HG03045 (cell line): ENCODE measurements around the gene KLHL29.
A peak's percentile ranks its signal among the peaks of the same experiment; 100 is the strongest.

ENCODE experiments used
- ATAC-seq: cut with Tn5 transposase; IDR thresholded peaks from one replicate; pipeline ENCODE4 v1.9.1; 2021; ENCODE audit warnings: mild to moderate bottlenecking, moderate library complexity; ENCODE audit not compliant: unreplicated experiment

Gene KLHL29

DNA sequence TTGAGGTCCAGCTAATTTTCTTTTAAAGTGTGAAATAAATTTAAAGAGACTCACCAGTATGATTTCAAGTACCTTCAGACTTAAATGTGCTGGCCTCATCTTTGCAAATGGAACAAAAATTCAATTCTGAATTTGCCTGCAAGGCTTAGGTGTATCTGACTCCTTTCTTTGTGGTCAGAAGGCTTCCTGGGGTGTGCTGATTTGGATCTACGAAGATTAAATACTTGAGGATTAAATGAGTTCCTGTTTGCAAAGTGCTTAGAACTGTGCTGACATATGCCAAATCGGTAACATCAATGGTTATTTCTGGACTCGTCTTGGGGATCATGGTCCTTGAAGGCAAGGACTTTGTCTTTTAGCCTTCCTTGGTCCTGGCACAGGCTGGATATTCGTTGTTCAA, 9.7 kb downstream of the KLHL29 start:
- ATAC-seq = no peak

DNA sequence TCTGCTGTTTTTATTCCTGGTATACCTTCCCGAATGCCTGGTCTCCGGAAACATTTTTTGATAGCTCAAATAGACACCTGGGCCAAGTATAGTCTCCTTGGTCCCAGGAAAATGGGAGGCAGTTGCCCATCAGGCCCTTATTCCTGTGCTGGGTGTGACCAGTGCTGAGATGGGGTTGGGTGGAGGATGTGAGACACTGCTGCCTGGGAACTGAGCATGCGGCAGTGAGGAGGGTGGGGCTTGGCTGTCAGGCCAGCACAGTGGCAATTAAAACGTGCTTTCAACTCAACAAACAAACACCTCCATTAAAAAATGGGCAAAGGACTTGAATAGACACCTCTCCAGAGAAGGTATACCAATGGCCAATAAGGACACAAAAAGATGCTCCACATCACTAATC, 12.5 kb downstream of the KLHL29 start:
- ATAC-seq = no peak

DNA sequence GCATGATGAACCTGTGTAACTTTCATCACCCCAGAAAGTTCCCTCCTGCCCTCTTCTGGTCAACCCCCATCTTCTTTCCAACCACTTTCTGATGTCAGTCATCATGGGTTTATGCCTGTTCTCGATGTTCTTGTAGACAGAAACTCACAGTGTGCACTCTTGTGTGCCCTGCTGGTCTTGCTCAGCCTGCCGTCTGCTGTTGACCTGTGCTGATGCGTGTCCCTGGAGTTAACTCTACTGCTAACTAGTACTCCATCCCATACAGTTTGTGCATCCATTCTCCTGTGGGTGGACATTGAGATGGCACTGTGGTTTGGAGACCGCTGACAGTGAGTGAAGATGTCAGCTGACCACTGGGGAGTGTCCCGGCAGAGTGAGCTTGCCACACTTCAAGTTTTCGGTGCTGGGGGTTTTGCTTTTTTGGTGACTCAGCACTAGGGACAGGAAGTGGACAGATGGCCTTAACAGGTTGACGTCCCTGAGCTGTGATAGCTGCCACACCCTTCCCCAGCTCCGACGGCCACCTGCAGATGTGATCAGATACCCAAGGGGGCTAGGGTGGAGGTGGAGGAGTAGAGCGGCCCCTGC, 14.8 kb downstream of the KLHL29 start:
- peak; percentile 50 for ATAC-seq

GRCh38 chr2:23400703-23401102, 15.7 kb downstream of the KLHL29 start:
- no peak for ATAC-seq

- ATAC-seq = no peak
Measured at GRCh38 chr2:23401427-23402204, 16.6 kb downstream of the KLHL29 start.

DNA sequence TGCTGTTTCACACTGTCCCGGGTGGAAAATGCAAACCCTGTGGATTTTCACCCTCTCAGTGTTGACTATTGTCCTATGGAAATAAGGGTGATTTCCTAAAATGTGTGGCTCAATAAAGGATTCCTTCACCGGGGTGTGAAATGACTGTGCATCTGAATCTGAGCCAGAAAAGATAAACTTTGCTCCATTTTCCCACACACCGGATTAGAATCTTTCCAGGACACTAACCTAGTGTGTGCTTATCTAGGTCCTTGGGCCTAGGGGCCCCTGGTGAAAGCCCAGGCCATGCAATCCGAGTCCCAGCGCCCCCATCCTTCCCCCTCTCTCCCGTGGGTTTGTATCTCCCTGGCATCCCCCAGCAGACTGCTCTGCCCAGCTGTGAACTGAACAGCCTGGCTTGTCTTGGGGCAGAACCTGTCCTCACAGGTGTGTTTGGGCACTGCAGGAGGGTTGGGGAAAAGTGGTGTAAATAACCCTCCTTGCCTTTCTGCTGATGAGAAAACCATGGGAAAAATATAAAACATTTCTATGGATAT, 17.3 kb downstream of the KLHL29 start:
- ATAC-seq = no peak

GRCh38 chr2:23404426-23404825, 19.4 kb downstream of the KLHL29 start:
- peak; percentile 46 for ATAC-seq

GRCh38 chr2:23409248-23409647, 24.3 kb downstream of the KLHL29 start:
- ATAC-seq = no peak

GRCh38 chr2:23410596-23410995, 25.6 kb downstream of the KLHL29 start:
- ATAC-seq = no peak

DNA sequence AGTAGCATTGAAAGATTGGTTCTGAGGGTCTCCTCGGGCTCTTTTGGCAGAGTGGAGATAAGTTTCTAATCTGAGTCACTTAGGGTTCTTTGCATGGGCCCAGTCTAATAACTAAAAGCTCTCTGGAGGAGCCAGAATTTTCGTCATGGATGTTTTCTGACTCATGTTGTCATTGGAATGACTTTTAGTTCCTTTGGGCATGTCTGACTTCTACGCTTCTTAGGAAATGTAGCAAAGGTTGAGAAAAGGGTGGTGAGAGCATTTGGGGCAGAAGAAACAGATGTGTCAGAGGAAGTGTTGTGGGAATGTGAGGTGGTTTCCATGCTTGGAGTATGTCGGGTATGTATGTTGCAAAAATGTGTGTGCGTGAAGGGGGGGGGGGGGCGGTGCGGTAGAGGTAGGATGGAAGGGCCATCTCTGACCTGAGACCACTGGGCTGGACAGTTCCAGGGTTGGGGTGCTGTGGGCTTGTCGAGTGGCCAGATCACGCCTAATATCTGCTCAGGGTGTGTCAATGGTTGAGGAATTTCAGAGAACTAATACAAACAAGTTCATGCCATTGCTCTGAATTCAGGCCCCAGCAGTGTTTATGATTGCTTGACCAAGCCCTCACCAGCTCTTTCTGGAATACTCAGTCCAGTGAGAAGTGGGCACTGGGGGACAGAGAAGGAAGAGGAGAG, 26.9 kb downstream of the KLHL29 start:
- no peak for ATAC-seq

- ATAC-seq = no peak
Measured at GRCh38 chr2:23412556-23413155, 27.7 kb downstream of the KLHL29 start.

DNA sequence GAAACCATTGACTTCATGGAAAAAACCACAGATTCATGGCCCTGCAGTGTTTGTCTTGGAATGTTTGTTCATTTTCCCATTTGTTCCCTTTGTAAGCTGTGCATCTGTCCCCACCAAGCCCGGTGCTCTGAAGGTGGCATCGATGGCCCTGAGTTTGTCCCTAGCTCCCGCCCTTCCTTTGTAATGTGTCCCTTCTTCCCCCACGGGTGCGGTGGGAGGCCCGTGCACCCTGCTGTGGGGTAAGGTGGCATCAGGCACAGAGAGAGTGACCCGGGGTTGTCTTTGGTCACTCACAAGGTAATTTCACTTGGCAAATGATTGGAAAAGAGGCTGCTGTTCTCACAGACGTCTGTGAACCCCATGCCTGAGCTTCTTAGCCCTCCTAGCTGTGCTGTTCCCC, 28.7 kb downstream of the KLHL29 start:
- no peak for ATAC-seq

- ATAC-seq = no peak
Measured at GRCh38 chr2:23414106-23414505, 29.1 kb downstream of the KLHL29 start.

- no peak for ATAC-seq
Measured at GRCh38 chr2:23414871-23415270, 29.9 kb downstream of the KLHL29 start.

DNA sequence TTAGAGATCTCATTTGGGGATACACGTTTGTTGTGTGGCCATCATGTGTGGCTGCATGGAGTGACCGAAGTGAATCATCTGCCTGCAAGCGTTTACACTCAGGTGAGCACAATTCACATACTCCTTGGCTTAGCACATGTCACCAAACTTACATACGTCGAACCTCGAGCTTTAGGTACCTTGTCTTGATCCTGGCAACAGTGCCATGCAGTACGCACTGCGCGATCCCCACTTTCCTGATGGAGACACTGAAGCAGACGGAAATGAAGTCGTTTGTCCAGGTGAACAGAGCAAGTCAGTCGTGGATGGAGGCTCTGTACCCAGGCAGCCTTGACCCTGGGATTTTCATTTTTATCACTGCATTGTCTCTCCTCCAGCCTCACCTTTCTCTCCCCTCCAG, 32.3 kb downstream of the KLHL29 start:
- no peak for ATAC-seq

GRCh38 chr2:23418056-23418455, 33.1 kb downstream of the KLHL29 start:
- ATAC-seq = no peak

DNA sequence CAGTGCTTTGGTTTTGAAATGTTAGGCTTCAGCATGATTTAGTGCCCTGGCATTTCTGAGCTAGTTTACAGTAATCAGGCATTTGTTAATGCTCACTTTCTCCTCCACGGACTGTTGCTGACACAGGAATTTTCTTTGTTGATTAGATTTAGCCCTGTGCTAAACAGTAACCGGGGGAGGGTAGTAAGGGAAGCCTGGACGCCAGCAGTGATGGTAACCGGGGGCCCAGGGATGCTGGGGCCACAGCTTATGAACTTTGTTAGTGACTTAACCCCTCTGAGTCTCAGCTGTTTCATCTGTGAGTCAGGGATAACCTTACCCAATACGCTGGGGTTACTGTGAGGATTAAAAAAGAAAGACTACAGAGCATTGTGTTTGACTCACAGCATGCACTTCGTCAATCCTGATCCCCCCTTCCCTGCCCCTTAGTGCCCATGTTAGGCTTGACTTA, 33.5 kb downstream of the KLHL29 start:
- ATAC-seq = no peak

DNA sequence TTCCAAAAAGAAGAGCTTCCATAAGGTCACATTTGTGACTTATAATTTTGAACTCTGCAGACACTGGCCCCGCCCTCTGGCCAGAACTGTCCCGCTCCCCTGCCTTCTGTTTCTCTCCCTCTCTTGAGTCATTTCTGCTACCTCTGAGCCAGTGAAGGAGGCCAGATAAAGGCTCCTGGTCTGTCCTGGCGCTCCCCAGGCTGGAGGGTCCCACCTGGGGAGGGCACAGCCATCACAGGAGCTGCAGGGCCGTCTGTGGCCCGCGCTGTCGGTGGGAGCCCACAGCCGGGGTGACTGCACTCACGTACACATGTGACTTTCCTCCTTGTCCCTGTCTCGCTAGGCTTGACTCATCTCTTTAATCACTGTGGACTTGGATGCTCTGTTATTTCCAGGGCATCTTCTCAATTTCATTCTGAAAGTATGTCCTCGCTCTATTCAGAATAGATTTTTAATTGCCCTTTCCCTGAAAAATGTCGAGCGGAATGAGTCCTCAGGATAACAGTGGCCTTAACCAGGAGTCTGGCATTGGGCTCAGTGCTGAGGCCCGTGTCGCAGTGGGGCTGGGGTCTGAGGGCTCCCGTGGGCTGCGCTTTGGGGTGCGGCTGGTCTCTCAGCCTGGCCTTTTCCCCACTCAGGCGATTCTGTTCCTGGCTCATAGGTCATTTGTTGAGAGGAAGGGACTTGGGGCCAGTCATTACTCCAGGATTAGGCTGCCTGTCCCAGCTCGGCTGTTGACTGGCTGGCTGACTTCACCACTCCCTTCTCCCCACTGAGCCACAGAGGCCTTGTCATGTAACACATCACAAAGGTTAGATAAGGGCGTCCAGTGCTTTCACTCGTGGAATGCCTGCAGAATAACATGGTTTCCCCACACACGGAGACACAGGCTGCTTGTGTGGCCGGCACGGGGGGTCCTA, 34.5 kb downstream of the KLHL29 start:
- no peak for ATAC-seq

DNA sequence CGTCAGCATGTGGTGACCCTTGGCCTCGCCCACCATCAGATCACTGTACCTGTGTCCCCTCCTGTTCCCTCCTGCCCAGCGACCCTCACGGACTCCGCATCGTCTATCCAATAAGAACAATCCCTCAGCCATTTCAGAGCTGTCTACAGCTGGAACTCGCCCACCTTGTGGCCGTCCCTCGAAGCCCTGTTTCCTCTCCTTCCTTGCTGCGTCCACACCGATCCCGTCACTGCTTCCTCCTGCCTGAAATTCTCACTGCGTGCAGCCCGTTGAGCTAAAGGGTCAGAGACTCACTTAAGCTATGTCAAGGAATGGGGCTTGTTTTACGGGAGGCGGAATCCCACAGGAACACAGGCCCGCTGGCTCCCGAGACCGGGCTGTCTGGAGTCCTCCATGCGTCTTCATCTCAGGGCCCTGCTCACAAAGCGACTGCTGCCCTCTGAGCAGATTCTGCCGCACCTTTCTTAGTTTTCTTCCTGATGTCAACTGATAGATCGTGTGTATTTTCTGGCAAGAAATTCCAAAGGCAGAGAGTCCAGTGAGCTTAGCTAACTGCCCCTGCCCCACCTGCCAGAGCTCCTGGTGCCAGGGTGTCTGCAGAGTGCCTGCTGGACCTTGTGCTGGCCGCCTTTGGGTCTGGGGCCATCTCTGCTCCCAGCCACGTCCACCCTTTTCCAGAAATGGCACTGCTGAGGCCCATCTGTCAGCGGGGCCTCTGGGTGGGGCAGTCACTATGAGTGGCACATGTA, 35.3 kb downstream of the KLHL29 start:
- ATAC-seq = no peak
